ENCODE results near the gene PPP2R3A.

The PPP2R3A gene

GRCh38 chr3:136196401-136197158, 231.1 kb downstream of the PPP2R3A start:
- DNase-seq = peak; percentile 97

- no peak for DNase-seq
Measured at GRCh38 chr3:136197159-136197793, 231.7 kb downstream of the PPP2R3A start.
